HG03045 (cell line): ENCODE data around the gene FAM3A.

Source experiments
- ATAC-seq: cut with Tn5 transposase; IDR thresholded peaks from one replicate; pipeline ENCODE4 v1.9.1; 2021; ENCODE audit warnings: mild to moderate bottlenecking, moderate library complexity; ENCODE audit not compliant: unreplicated experiment

The FAM3A gene

DNA sequence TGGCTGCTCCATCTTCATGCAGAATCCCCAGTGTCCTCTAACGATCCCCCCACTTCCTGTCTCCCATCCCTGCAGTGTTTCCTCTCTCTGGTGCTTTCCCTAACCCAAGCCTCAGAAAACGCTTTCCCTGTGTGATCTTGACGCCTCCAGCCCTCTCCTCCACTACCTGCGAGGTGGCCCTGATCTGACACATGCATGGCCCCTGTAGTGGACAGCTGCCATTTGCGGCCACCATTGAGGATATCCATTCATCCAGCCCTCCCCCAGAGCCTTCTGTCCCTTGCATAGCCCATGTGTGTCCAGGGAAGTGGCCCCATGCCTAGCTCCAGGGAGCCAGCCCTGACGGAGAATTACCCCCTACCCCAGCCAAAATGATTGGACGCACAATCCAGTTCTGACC is 32.7 kb downstream of the FAM3A start:
- ATAC-seq, result no peak

DNA sequence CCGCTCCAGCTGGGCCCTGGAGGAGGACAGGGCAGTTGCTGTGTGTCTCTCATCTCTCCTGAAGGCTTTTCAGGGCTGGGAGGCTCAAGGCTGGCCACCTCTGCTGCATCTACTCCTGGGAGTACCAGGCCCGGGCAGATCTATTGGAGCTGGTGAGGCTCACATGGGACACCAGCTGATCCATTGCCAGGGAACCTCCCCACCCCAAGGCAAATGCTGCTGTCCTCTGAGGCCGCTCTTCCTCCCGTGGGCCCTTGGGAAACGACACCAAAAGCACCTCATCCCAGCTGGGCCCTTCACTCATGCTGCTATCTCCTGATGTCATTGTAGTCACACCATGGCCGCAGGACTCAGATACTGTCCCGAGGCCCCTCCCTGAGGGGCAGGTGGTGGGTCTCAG is 33.2 kb downstream of the FAM3A start:
- ATAC-seq, result no peak

DNA sequence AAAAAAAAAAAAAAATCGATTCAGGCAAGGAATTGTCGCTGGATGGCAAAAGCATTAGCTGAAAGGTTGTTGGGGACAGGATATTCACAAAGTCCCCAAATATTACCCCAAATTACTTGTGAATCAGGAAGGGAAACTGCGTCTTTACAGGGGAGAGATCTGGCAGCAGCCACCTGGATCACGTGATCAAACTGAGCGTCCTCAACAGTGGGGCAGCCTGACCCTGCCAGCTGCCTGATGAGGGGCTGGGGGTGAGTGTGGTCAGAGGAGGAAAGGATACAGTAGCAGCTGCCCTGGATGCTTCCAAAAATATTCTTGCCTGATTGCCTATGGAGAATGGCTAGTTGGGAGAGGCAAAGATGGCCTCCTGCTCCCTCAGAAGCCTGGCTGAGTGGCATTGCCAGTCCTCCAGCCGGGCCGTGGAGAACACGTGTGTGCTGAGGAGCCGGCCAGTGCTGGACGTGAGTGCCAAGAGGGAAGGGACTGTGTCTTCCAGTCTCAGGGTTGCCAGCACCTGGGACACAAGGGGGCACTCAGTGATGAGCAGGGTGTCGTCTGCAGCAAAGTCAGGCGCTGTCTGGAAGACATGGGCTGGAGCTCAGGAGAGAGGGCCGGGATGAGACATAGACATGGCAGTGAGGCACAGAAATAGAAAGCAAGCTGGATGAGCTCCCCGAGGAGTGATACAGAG is 34.0 kb downstream of the FAM3A start:
- no peak for ATAC-seq

DNA sequence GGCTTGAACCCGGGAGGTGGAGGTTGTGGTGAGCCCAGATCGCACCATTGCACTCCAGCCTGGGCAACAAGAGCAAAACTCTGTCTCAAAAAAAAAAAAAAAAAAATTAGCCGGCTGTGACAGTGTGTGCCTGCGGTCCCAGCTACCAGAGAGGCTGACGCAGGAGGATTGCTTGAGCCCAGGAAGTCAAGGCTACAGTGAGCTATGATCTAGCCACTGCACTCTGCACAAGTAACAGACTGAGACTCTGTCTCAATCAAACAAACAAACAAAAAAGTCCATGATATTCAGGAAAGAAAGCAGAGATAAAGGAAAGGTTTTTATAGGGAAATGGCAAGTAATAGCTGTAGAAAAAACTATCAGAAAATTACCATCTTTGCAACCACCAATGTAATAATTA is 34.8 kb downstream of the FAM3A start:
- ATAC-seq, result no peak

DNA sequence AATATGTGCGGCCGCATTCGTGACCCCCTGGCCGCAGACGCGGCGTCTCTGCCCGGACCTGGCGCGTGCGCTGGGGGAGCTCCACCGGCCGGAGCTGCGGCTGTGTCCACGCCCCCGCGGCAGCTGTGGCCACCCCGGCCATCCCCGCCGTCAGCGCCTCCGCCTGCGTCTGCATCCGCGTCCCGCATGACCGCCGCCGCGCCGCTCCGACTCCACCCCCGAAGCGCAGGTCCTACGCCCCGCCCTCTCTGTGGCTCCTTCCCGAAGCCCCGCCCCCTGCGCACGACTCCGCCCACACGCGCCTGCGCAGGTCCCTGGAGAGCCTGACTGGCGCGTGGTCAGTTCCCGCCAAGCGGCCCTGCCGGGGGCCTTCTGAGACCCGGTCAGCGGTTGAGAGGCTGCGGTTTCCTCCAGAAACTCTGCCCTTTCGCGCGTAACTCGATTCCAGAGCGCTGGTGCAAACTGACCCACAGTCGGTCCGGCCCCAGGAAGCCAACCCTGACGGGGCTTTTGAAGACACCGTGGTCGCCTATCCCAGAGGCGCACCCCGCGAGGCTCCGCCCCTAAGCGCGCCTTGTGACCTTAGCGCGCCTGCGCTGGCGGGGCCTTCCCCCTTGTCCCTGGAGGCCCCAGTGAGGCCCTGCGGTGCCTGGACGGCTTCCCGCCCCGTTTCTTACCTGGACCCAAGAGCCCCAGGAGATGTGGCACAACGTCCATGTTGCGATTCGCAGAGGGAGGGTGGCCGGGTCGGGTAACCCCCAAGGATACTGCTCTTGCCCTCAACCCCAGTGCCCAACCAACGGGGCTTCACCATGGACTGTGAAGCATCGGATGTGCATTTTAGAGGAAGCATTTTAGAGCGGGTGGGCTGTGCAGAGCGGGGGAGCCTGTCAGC is 37.1 kb downstream of the FAM3A start, which contains the start of gene LAGE3:
Gene LAGE3, minus strand, starts transcription at position 554 of the 895 bp plus-strand sequence. Its CDS starts 366 bp downstream, at position 188.
- ATAC-seq, result peak; percentile 85

DNA sequence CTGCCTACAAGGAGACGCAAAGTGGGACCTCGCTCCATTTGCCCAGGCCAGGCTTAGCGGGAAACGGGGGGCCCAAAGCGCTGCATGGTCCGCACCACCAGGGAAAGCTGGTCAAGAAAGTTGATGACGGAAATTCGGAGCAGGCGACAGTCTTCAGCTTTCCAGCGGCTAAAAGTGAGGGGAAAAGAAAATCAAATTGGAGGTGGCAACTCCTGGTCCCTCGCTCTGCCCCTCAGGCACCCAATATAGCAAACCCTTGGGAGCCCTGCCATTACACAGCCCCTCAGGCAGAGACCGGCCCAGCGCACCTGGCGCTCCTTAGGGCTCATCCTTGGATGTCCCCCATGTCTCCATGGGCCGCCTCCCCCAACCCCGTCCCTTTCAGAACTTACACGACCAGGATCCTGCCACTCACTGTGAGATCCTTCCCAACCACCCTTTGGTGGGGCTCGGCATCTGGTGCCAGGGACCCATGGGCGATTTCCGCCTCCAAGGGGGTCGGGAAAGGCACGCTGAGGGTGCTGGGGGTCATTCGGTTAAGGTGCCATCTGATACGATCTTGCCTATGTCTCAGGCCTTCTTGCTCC is 38.0 kb downstream of the FAM3A start:
- ATAC-seq, result no peak

DNA sequence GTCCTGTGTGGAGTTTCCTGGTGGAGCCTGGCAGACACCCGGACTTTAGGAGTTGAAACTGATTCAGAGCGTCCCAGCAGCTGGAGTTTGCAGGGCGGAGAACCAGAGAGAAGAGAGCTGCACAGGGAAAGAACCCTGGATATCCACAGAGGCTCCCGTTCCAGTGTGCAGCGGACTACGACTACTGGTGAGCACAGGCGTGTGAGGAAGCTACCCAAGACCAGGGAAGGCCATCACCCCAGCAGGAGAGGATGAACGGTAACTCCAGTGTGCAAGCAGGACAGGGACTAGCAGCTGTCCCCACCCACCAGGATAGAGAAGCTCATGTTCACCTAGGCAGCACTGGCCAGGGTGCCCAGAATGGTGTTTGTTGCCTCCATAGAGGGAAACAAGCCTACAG is 39.2 kb downstream of the FAM3A start:
- ATAC-seq, result no peak

DNA sequence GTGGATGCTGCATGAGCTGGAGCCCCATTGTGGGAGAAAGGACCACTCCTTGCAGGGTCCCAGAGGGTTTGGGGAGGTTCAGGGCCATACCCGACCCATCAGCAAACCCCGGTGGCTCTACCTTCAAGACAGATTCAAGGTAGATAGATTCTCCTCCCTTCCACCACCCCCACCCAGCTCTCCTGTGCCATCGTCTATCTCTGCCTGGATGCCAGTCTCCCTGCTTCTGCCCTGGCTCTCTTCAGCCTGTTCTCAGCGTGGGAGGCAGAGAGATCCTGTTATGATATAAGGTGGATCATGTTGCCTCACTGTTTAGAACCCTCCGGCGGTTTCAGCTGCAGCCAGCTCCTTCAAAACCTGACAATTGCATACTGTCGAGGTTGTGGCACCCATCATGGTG is 42.3 kb downstream of the FAM3A start:
- ATAC-seq, result no peak

DNA sequence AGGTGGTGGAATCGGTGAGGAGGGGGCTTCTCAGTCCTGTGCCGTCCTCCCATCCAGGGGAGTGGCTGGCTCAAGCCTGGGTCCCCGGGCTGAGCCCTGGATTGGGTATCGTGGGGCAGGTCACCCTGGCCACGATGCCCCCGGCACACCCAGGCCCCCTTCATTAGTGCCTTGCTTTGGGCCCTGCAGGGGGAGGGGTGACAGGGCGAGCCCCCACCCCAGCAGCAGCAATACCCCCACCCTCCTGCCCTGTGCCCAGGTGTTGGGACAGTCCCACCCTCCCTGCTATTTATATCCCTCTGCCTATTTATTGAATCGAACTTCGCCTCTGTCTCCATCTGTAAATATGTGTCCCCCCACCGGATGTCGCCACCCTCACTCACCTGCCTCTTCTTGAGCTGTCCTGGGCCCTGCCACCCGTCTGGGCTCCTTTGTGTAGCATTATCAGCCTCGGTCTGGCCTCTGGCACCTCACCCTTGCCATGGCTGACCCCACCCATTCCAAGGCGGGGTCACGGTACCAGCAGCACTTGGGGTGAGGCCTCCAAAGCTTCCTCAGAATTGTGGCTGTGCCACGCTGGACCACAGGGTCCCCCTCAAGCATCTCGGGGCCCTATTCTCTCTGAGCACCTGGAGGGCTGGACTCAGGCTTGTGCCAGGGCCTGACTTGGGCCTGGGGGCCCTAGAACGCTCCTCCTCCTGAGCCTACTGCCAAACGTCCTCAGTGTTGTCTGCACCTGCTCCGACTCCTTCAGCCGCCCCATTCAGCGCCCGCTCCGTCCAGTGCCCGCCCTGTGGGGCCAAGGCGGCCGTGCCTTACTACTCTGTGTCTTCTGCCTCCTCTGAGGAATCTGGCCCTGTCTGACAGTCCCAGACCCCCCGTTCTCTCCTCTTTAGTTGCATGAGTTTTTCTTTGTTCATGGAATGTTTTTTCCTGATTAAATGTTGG is 43.1 kb downstream of the FAM3A start:
- ATAC-seq, result no peak

DNA sequence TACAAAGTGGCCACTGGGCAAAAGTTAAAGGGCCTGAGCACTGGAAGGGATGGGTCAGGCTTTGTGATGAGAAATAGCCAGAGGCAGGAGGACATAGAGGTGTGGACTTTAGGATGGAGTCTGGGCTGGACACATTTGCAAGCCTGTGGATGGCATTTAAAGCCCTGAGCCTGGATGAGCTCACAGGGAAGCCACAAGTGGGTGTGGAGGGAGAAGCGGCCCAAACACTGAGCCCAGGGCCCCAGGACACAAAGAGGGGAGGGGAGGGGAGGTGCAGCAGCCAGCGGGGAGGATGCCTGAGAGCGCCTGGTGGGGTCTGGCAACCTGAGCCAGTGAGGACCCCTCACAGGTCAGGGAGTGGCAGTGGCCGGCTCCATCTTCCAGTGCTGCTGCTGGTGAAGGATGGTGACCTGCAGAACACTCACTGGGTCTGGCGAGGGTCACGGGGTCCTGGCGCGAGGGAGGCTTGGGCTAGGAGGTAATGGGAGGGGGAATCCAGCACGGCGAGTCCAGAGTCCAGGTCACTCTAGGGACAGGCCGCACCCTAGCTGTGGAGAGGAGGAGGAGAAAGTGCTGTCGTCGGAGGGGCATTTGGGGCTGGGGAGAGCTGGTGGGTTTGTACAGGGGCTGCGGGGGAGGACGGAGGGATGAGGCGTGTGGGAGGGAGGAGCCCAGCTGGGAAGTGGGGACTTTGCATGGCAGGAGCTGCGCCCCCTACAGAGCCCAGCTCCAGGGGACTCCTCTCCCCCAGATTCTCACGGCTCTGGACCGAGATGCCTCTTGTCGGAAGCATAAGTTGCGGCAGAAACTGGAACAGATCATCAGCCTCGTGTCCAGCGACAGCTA is 44.0 kb downstream of the FAM3A start:
- no peak for ATAC-seq

DNA sequence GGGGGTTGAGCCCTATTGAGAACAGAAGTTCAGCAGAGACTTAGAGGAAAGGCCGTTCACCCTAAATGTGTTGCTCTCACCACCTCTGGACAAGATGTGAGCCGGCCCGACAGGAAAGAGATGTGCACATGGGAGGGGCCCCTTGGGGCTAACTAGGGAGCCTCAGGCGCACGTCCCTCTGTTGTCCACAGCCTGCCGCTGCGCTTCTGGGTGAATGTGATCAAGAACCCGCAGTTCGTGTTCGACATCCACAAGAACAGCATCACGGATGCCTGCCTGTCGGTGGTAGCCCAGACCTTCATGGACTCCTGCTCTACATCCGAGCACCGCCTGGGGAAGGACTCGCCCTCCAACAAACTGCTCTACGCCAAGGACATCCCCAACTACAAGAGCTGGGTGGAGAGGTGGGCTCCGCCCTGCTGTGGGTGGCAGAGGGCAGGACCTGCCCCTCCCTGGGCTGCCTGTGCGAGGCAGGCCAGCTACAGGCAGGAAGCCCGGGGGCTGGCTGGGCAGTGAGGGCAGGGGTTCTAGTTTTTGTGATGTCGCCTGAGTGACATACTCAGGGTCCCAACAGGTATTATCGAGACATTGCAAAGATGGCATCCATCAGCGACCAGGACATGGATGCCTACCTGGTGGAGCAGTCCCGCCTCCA is 45.0 kb downstream of the FAM3A start:
- ATAC-seq, result no peak

DNA sequence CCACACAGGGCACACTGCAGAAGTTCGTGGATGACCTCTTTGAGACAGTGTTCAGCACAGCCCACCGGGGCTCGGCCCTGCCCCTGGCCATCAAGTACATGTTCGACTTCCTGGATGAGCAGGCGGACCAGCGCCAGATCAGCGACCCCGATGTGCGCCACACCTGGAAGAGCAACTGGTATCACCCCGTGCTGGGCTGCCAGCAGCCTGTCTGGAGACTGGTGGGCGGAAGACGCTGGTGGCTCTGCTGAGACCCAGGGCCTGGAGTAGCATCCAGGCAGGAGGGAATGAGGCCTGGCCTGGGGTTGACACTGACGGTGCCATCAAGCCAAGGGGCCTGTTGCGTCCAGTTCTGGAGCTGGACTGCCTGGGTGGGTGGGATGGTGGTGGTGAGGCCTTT is 45.6 kb downstream of the FAM3A start:
- ATAC-seq, result no peak

DNA sequence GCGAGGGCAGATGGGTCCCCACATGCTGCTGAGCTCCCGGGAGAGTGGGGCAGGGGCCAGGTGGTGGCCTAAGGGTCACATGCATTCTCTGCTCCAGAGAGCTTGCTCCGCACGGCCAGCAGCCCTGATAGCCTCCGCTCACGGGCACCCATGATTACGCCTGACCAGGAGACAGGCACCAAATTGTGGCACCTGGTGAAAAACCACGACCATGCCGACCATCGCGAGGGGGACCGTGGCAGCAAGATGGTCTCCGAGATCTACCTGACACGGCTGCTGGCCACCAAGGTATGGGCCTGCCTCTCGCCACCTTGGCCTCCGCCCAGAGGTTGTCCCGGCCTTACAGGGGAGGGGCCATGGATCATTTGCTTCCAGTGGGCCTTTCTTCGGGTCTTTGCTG is 46.2 kb downstream of the FAM3A start:
- ATAC-seq, result no peak

DNA sequence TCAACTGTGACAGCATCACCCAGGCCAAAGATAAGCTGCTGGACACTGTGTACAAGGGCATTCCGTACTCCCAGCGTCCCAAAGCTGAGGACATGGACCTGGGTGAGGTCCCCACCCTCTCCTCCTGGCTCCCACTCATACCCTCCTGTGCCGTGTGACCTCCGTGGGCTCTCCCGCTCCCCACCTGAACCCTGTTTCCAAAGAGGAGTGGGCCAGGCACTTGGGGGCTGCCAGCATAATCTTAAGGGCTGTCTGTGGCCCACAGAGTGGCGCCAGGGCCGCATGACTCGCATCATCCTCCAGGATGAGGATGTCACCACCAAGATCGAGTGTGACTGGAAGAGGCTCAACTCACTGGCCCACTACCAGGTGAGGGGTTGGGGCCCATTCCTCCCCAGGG is 46.9 kb downstream of the FAM3A start:
- no peak for ATAC-seq

DNA sequence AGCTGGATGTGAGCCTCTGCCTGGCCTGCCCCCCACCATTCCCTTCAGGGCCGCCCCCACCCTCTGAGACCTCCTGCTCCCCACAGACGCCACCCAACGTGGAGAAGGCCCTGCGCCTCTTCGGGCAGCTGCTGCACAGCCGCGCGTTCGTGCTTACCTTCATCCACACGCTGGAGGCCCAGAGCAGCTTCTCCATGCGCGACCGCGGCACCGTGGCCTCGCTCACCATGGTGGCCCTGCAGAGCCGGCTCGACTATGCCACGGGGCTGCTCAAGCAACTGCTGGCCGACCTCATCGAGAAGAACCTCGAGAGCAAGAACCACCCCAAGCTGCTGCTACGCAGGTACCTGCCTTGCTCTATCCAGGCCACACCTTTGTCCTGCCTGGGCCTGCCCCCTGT is 47.8 kb downstream of the FAM3A start:
- no peak for ATAC-seq

DNA sequence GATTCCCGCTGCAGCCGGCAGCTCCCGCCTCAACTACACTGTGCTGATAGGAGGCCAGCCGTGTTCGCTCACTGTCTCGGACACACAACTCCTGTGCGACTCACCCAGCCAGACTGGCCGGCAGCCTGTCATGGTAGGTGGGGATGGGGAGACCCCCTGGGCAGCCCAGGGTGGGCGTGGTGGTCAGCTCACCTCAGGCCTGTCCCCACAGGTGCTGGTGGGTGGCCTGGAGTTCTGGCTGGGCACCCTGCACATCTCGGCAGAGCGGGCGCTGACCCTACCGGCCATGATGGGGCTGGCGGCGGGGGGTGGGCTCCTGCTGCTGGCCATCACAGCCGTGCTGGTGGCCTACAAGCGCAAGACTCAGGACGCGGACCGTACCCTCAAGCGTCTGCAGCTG is 48.5 kb downstream of the FAM3A start:
- no peak for ATAC-seq

DNA sequence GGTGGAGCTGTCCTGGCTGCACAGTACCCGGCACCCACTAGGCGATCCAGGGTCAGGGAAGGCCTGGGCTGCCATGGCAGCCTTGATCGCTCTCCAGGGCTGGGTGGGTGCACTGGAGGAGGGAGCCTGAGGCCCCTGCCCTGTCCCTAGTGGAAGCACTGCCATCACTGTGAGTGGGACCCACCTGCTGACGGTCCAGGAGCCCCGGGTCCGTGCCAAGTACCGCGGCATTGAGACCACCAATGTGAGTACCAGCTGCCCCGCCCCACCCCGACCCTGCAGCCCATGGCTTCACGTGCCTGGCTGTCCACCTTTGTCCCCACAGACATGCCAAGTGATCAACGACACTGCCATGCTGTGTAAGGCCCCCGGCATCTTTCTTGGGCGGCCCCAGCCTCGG is 49.1 kb downstream of the FAM3A start:
- no peak for ATAC-seq

DNA sequence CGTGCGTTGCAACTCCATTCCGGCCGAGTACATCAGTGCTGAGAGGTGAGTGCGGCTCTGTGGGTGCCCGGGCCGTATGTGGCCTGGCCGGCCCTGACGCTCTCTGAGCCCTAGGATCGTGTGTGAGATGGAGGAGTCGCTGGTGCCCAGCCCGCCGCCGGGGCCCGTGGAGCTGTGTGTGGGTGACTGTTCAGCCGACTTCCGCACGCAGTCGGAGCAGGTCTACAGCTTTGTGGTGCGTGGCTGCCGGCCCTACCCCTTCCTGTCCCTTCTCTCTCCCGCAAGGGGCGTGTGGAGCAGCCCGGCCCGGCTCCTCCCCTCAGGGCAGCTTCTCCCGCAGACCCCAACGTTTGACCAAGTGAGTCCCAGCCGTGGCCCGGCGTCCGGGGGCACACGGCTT is 50.0 kb downstream of the FAM3A start:
- ATAC-seq, result no peak

DNA sequence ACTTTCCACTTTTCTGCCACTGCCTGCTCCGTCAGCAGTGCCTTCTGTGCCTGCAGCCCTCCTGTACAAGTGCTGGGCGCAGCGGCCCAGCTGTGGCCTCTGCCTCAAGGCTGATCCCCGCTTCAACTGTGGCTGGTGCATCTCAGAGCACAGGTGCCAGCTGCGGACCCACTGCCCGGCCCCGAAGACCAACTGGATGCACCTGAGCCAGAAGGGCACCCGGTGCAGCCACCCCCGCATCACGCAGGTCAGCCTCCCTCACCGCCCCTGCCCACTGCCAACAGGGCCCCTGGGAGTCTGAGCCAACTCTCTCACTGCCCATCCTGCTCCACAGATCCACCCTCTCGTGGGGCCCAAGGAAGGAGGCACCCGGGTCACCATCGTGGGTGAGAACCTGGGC is 50.4 kb downstream of the FAM3A start:
- ATAC-seq, result no peak
